Choroid plexus epithelial cell (primary cell): Measurements from ENCODE around the gene STAG1.
"Not testable (repeated sequence)": the region's sequence is repeated elsewhere in the genome, so short reads cannot be mapped to it uniquely, and the experiment has no call there.

Experiments used
- DNase-seq: peaks from one replicate; pipeline ENCODE4 v3.0.0-alpha.2; 2010; ENCODE audit warnings: low read depth
- H3K4me3 ChIP-seq: 2 replicates; pipeline ENCODE4 v1.5.1; 2011; ENCODE audit warnings: low read depth, mild to moderate bottlenecking, control low read depth, low read length, moderate library complexity
- TF ChIP-seq, protein P1 (sequence below): conservative IDR thresholded peaks from 2 replicates; pipeline ENCODE4 v1.5.1; 2011; ENCODE audit warnings: low read depth, mild to moderate bottlenecking, control low read depth, inconsistent platforms, low read length, moderate library complexity

STAG1 gene

DNA sequence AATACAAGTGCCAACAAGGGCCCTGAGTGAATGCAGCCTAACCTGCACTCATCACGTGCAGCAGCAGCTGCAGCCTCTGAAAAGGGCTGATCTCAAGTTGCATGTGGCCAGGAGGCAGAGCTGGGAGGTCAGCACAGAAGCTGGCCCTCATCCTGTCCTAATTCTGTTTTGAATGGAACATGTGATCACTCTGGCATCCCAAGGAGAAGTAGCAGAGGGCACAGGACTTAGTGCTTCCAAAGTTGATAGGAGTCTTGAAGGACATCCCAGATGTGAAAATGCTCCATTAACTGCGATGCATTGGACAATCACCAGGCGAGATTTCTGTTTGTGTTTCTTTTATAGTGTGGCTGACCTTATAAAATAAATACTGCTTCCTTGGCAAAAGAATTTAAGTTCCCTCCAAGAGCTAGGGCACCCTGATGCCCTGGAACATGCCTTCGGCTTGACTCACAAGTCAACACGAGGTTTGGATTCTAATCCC lies 31.6 kb upstream of the STAG1 start:
- no peak overlapping the region for H3K4me3 ChIP-seq
- TF ChIP-seq, protein P1, sequence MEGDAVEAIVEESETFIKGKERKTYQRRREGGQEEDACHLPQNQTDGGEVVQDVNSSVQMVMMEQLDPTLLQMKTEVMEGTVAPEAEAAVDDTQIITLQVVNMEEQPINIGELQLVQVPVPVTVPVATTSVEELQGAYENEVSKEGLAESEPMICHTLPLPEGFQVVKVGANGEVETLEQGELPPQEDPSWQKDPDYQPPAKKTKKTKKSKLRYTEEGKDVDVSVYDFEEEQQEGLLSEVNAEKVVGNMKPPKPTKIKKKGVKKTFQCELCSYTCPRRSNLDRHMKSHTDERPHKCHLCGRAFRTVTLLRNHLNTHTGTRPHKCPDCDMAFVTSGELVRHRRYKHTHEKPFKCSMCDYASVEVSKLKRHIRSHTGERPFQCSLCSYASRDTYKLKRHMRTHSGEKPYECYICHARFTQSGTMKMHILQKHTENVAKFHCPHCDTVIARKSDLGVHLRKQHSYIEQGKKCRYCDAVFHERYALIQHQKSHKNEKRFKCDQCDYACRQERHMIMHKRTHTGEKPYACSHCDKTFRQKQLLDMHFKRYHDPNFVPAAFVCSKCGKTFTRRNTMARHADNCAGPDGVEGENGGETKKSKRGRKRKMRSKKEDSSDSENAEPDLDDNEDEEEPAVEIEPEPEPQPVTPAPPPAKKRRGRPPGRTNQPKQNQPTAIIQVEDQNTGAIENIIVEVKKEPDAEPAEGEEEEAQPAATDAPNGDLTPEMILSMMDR = no peak
- peak; percentile 53 for DNase-seq

DNA sequence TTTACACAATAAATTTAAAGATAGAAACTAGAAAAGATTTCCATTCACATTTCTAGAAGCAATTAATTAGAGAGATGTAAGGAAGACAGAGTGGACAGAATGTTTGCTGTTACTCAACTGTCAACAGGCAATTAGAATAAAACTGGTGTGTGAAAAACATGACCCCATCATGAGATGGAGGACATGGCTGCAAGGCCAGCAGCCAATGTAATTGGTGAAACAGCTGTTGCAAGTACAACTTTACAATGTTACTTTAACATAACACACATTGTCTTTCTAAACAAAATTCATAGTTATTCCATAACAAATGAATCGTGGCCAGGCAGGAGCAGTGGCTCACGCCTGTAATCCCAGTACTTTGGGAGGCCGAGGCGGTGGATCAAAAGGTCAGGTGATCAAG lies 28.6 kb upstream of the STAG1 start:
- no peak for DNase-seq
- TF ChIP-seq, protein P1 = no peak
- H3K4me3 ChIP-seq = no peak overlapping the region

GRCh38 chr3:136778865-136779264 lies 26.7 kb upstream of the STAG1 start:
- no peak overlapping the region for H3K4me3 ChIP-seq
- TF ChIP-seq, protein P1 = no peak
- DNase-seq = peak; percentile 42

DNA sequence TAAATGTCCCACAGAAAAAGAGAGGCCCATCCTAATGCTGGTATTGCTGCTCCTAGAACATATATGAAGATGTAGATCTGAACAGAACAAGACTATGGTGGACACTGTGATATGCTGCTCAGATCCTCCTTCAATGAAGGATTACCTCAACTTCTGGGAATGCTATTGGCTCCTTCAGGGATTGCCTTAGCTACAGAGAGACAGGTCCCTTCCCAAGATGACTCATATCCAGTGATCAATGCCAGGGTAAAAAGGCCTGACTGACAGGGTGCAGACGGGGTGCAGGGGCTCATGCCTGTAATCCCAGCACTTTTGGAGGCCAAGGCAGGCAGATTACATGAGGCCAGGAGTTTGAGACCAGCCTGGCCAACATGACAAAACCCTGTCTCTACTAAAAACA lies 20.5 kb upstream of the STAG1 start:
- TF ChIP-seq, protein P1 = no peak
- peak; percentile 23 for DNase-seq
- no peak overlapping the region for H3K4me3 ChIP-seq

GRCh38 chr3:136758160-136759102 lies 6.3 kb upstream of the STAG1 start:
- not testable (repeated sequence) for H3K4me3 ChIP-seq
- DNase-seq = peak; percentile 69
- TF ChIP-seq, protein P1 = peak; percentile 66

GRCh38 chr3:136755192-136755591 lies 3.0 kb upstream of the STAG1 start:
- H3K4me3 ChIP-seq = no peak overlapping the region
- TF ChIP-seq, protein P1 = no peak
- DNase-seq = no peak
